Stimulated activated CD4-positive, alpha-beta T cell treated with anti-CD3 and anti-CD28 coated beads, TNF-alpha, amount 100 ng/mL, for 24 hours (primary cell): ENCODE results near the gene DNAH6.
"Not testable (repeated sequence)": the region's sequence is repeated elsewhere in the genome, so short reads cannot be mapped to it uniquely, and the experiment has no call there.

Experiments
- DNase-seq, 3 experiments: peaks; one replicate each; pipeline ENCODE4 v3.0.0-alpha.2; 2020; ENCODE audit warnings: low read depth in 3 of 3

Gene DNAH6

DNA sequence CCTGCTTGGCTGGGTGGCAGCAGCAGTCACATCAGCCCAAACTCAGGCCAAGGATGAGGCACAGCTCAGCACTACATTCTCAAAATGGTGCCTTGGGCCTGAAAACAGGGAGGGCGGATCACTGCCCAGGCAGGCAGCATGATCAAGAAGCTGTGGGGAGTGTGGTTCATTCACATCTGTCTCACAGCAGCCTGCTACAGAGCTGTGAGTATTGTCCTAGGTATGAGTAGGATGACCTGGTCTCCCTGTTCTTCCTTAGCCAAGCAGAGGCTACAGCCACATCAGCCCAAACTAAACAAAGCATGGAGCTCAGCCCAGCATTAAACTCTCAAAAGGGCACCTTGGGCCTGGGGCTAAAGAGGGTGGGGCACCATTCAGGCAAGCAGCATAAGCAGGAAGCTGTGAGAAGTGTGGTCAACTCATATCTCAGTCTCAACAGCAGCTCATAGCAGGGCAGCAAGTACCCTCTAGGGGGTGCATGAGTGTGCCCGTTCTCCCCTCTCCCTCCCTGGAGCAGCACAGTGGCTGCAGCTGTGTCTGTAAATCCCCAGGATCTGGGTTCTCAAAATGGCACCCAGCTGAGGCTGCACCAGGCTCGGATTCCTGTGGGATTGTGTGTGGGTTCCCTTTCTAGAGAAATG lies 225.0 kb downstream of the DNAH6 start:
- DNase-seq = peak in 2 of 3 experiments; percentile 16 to 37

DNA sequence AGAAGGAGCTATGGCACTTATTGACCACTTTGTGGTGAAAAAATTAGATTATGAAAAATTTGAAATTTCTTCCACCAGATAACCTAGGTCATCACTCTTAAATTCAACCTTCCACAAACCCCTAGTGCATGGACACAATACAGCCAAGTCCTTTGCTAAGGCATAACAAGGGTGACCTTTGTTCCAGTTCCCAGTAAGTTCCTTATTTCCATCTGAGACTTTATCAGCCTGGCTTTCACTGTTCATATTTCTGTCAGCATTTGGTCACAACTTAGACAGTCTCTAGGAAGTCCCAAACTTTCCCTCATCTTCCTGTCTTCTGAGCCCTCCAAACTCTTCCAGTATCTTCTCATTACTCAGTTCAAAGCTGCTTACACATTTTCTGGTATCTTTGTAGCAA lies 232.0 kb downstream of the DNAH6 start:
- DNase-seq = no peak

DNA sequence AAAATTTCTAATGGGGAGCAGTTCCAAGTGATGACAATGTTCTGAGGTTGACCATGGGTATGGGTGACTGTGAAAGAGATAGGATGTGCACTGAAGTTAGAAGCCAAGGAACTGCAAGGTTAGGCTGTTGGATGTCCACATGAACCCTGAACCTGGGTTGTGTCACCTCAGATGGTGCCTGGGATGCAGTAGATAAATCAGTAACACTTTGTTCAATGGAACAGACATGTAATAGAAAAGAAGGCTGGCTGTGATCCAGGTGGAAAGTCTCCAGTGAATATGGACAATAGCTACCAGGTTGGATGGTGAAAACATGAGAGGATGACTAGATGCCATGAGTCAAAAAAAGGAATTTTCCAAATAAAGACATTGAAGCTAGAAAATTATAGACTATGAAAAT lies 233.1 kb downstream of the DNAH6 start:
- no peak for DNase-seq

DNA sequence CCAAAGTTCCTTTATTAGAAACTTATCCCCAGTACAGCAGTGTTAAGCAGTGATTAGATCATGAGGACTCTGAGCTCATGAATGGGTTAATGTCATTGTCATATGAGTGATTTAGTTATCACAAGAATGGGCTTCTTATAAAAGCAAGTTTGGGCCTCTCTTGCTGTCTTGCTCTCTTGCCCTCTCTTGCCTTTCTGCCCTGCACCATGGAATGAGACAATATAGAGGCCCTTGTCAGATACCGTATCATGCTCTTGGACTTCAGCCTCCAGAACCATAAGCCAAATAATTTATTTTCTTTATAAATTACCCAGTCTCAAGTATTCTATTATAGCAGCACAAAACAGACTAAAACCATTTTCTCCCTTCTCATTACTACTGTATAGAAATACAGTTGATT lies 238.8 kb downstream of the DNAH6 start:
- DNase-seq = no peak

DNA sequence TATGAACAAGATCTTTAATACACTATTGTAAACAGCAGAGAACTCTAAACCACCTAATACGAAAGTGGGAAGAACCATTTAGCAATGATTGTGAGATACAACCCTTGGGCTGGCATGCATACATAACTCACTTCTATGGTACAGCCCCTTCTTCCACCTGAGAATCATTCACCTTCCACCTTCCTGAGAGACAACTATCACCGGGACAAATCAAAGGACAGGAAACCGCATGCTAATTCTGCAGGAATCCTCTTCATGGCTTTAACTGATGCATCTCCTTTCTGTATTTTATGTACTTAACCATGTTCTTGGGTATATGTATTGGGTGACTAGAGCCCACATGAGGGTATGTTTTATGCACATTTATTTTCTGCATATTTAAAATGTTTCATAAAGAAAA lies 241.3 kb downstream of the DNAH6 start:
- DNase-seq = no peak

DNA sequence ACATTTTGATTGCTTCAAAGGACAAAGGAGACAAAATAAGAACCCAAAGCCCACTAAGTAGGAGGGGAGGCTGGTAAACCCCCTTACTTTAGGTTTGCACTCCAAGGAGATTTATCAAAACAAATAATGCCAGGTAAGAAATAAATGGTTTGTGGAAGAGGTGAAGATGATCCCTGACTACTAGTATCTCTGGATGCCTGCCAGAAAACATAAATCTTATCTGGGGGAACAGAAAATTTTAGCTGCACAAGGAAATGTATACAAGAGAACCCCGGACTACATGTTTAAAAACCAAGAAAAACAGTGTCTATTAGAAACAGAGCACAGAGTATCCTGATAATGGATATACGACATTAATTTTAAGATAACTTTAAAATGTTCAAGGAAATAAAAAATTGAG lies 250.5 kb downstream of the DNAH6 start:
- DNase-seq = no peak

DNA sequence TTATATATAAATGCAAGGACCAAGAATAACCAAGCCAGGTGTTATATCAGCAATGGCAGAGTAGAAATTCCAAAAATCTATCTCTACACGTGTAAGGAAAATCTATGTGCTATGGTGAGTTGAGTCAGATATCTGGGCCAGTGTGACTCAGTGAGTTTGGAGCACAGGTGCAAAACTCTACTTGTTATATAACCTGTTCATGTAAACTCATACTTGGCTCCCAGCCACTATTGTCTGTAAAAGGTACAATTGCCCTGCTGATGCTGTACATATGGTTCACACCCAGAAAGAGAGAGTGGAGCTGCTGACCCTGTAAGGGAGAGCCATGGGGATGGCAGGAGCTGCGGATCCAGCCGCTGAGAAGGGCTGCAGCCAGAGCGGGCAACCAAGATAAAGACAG lies 252.5 kb downstream of the DNAH6 start:
- DNase-seq = no peak

DNA sequence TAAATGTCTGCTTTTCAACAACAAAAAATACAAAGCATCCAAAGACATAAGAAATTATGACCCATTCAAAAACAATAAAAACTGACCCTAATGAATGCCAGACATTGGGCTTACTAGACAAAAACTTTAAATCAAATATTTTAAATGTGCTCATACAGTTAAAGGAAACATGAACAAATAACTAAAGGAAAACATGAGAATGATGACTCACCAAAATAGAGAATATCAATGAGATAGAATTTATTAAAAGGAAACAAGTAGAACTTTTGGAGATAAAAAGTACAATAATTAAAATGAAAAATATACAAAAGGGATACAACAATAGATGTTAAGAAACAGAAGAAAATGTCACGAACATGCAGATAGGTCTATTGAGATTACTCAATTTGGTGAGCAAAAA lies 254.0 kb downstream of the DNAH6 start:
- no peak for DNase-seq

DNA sequence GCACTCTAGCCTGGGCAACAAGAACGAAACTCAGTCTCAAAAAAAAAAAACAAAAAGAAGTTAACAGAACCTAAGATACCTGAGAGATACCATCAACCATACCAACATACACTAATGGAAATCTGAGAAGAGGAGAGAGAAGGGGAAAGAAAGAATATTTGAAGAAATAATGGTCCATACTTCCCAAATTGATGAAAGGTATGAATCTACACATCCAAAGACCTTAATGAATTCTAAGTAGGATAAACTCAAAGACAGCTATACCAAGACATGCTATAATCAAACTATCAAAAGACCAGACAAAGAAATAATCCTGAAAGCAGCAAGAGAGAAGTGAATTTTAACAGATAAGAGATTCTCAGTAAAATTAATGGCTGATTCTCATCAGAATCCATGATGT lies 255.0 kb downstream of the DNAH6 start:
- DNase-seq = no peak

DNA sequence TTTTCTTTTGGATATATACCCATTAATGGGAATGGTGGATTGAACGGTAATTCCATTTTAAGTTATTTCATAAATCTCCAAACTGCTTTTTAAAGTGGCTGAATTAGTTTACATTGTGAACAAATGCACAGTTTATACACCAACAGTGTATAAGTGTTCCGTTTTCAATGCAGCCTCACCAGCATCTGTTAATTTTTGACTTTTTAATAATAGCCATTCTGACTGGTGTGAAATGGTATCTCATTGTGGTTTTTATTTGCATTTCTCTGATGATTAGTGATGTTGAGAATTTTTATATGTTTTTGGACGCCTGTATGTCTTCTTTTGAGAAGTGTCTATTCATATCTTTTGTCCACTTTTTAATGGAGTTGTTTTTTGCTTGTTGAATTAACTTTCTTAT lies 257.3 kb downstream of the DNAH6 start:
- DNase-seq = not testable (repeated sequence)

DNA sequence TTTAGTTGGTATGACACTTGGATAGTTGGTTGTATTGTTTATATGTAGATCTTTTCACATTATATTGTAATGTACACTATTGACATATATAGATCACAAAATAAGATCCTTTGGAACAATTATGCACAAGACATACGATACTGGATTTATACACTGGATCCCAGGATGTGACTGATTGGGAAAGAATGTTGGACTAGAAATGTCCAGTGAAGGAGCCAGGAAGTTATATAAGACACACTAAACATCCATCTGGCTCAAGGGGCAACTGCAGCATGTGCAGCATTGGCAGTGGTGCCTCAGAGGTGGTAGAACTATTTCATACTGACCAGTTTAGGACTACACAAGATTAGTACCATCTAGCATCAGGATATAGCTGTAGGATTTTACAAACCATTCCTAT lies 259.7 kb downstream of the DNAH6 start:
- DNase-seq = no peak

DNA sequence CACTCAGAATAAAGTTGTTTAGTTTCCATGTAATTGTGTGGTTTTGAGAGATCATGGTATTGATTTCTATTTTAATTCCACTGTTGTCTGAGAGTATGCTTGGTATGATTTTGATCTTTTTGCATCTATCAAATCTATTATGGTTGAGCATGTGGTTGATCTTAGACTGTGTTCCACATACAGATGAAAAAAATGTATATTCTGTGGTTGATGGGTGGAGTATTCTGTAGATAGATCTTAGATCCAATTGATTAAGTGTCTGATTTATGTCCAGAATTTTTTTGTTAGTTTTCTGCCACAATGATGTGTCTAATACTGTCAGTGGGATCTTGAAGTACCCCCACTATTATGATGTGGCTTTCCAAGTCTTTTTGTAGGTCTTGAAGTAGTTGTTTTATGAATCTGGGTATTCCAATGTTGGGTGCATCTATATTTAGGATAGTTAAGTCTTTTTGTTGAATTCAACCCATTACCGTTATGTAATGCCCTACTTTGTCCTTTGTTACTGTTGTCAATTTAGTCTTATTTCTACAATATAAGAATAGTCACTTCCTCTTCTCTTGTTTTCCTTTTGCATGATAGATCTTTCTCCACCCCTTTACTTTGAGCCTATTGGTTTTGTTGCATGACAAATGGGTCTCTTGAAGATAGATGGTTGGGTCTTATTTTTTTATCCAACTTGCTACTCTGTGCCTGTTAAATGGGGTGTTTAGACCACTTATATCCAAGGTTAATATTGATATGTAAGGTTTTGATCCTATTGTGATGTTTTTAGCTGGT lies 262.8 kb downstream of the DNAH6 start:
- DNase-seq = no peak

DNA sequence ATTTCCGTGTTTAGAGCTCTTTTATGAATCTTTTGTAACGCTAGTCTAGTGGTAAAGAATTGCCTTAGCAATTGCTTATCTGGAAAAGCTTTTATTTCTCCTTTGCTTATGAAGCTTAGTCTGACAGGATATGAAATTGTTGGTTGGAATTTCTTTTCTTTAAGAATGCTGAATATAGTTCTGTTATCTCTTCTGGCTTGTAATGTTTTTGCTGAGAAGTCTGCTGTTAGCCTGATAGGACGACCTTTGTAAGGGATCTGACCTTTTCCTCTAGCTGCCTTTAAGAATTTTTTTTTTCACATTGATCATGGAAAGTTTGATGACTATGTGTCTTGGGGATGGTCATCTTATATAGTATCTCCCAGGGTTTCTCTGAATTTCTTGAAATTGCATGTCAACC lies 263.5 kb downstream of the DNAH6 start:
- no peak for DNase-seq

DNA sequence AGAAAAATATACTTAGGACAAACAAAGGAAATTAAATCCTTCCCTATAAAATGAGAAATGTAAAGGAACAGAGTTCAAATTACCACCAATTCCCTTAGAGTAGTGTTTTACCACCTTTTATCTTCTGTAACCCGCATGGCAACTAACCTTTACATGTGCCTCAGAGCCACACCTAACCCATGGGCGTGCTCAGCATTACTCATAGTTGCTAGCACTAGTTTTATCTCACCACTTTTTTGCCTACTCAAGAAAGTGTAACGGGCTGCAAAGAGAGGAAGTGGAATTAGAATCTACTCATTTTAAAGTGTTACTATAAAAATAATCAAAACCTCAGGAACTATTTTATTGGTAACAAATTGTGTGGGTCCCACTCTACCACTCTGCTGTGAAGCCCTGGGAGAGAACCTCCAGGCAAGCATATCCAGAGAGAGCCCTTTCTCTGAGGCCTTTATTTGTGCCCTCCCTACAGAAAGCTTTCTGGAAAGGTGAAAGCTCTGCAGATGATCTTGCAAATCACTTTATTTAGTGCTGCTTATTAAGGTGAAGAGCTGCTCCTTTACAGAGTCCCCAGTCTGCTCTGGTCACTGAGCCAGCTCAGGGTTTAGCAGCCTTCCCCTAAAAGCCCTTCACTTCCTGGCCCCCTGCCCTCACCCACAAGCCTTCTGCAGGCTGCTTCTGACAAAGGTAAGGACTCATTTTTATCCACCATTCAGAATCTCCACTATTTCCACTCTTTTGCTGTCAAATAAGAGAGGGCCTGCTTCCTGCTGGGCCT lies 265.8 kb downstream of the DNAH6 start:
- DNase-seq = peak; percentile 27 to 50 (median 43)

DNA sequence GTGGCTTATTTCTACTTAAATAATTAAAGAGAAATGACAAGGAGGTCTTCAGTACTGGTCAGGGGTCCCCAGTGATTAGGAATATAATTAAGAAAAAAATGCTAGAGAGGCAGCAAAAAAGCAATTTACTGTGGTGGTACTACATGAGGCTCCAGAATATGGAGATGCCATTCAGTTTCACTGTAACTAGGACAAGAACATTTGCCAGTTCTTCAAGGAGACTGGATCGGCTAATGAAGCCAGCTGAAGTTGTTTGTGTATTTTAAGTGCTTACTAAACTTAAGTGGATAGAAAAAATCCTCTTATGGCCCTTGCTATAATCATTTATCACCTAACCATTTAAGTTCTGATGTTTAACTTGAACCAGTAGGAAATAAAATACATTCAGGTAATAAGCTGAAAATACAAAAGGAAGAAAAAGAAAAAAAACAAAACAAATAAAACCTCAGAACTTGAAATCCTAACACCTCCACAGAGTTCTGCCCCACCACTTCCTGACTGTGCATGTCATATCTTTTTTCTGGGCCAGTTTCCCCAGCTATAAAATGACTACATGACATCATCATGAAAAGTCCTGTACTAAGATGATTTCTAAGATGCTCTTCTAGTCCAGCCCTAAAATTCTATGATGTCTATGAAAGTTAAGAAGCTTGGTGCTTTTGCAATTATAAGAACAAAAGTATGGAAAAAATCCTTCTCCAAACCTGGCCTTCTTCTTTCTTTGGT lies 266.6 kb downstream of the DNAH6 start:
- DNase-seq = peak in 2 of 3 experiments; percentile 6 to 9

DNA sequence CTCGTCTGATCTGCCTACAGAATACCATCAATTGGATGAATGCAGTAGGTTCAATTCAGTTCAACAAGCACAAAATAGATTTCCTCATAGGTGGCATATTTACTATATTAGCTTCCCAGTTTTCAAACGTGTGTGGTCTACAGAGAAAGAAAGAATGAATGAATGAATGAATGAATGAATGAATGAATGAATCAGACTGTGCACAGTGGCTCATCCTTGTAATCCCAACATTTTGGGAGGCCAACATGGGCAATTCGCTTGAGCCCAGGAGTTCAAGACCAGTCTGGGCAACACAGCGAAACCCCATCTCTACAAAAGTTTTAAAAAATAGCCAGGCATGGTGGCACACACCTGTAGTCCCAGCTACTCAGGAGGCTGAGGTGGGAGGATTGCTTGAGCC lies 269.7 kb downstream of the DNAH6 start:
- DNase-seq = no peak

DNA sequence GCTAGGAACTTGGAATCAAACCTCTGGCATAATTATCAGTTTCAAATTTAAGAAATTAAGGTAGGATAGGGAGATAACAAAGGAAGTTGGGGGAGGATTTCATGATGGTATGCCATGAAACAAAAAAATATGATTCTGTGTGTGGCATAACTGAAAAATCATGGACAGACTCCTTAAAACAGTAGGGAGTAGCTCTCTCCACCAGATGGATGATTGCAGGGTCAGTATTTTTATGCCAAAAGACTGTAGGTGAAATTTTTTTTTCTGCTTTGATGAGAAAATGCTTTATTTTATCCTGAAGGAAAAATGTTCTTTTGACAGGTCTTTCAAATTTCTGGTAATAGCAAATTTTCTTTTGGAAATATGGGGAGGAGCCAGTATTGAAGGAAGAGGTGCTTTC lies 270.3 kb downstream of the DNAH6 start:
- DNase-seq = no peak

DNA sequence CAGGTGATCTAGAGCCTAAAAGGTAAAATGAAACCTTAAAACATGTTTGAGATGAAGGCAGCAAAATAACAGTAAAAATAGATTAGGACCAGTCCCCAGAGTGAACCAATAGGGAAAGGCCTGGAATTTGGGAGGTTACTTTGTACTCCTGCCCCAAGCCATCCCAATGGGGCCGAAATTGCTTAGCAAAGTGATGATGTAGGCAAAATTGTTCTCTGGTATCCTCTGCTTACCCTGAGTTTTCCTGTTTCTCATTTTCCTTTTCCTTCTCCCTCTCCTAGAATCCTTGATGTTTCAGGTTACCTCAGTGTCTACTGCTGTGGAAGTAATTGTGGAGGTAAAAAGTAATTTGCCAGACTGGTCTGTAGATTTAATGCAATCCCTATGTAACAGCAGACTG lies 271.7 kb downstream of the DNAH6 start:
- no peak for DNase-seq

DNA sequence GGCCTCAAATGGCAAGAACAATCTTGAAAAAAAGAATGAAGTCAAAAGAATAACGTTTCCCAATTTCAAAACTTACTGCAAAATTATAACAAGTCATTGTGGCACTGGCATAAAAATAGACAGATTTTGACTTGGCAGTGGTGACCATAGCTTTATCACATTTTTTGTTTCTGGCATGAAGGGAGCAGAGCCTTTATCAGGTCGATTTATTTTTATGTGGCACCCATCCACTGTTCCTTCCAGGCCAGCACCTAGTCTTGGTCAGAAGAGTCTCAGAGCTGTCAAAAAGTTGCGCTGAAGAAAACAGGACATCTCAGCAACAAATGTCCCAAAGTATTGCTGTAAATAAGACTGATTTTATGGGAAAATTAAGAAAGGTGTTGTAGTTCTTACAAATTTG lies 272.2 kb downstream of the DNAH6 start:
- no peak for DNase-seq

DNA sequence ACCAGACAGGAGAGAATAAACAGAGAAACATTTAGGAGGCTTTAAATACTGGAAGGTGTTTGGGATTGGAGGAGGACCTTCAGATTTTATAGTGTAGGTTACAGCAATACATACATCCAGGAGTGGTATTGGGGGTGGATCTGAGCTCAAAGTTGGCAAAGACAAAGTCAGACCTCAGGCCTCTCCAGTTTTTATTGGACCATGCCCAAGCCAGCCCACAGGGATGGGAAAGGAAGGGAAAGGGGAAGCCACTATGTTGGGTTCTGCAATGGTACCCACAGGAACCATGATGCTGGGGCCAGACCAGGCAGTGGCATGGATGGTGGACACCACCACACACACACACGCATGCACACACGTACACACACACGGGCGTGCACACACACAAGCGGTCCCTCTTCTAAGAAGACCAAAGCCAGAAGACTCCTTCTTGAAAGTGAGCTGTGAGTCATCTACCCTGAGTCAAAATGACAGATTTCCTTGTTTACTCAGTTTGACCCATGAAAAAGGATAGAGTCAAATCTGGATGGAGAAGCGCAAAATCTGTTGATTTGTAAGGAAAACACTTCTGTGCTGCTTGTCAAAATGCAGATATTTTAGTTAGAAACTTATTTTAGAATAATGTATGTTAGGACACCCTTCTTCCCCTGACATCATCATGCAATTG lies 276.7 kb downstream of the DNAH6 start:
- no peak for DNase-seq

DNA sequence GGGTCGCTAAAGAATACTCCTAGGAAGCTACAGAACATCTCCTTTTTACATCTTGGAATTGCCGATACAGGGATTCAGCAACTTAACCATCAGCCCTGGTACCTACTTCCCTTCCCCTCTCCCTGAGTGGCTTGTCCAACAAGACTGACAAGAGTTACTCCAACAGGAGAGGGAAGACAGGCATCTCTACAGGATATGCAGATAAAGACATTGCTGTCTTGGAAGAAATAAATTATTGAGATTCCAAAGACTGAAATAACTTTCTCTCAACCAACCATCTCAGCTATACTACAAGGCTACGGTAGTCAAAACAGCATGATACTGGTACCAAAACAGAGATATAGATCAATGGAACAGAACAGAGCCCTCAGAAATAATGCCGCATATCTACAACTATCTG lies 277.3 kb downstream of the DNAH6 start:
- no peak for DNase-seq

DNA sequence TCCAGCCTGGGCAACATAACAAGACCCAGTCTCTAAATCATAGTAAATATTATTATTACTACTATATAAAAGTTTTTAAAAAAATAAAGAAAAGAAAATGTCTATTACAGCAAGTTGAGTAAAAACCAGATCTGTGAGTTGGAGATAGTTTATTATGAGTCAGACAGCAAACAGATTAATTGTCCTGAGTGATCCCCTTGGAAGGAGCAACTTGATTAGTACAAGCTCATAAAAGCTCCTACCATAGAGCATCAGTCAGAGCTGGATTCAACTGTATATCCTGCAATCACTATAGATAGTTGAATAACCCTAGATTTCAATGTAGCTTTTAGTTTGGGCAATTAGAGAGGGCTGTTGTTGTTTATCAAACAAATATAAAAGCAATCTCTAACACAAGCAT lies 280.5 kb downstream of the DNAH6 start:
- DNase-seq = no peak
